Heart right ventricle (tissue), 16 donors: ENCODE results near the gene XKR7. TPM values are rescaled to one million over a fixed set of nuclear protein-coding genes. Genes with fewer than 3 reads are reported as not detected.

Experiments used
- ATAC-seq, 8 donors: fragments of 200-7000 bp; cut with Tn5 transposase; one replicate each; pipeline ENCODE4 v1.9.1; 2020; ENCODE audit warnings: mild to moderate bottlenecking in 8 of 8, moderate library complexity in 8 of 8, moderate number of reproducible peaks in 1 of 8
- DNase-seq, 2 donors: peaks; one replicate each; pipeline ENCODE4 v3.0.0-alpha.2; 2020
- H3K27ac ChIP-seq, 10 donors: fragments of 200-600 bp; sonication (generic) in 2 of 10; one replicate each; pipeline versions ENCODE4 v1.5.0 to v1.8.0; 2020 to 2022; ENCODE audit warnings: mild to moderate bottlenecking in 3 of 10
- H3K27me3 ChIP-seq, 7 donors: fragments of 200-600 bp; one replicate each; pipeline ENCODE4 v1.8.0; 2021 to 2022; ENCODE audit warnings: mild to moderate bottlenecking in 2 of 7
- H3K36me3 ChIP-seq, 9 donors: fragments of 200-600 bp; sonication (generic) in 1 of 9; one replicate each; pipeline versions ENCODE4 v1.5.0 to v1.8.0; 2020 to 2022; ENCODE audit warnings: mild to moderate bottlenecking in 2 of 9
- H3K4me1 ChIP-seq, 9 donors: fragments of 200-600 bp; sonication (generic) in 1 of 9; one replicate each; pipeline versions ENCODE4 v1.5.0 to v1.8.0; 2020 to 2022; ENCODE audit warnings: mild to moderate bottlenecking in 4 of 9
- H3K4me3 ChIP-seq, 10 donors: fragments of 200-600 bp; sonication (generic) in 2 of 10; one replicate each; pipeline versions ENCODE4 v1.5.0 to v1.8.0; 2020 to 2022; ENCODE audit warnings: mild to moderate bottlenecking in 7 of 10, moderate library complexity in 2 of 10
- H3K9me3 ChIP-seq, 11 donors: fragments of 200-600 bp in 10 of 11; sonication (generic) in 2 of 11; one replicate each; pipeline versions ENCODE4 v1.5.0 to v1.8.0; 2013 to 2022; ENCODE audit warnings: mild to moderate bottlenecking in 2 of 11, control low read depth in 1 of 11, moderate library complexity in 1 of 11
- WGBS, 2 donors: extraction: QIAGEN DNeasy Blood & Tissue Kit; methylation state at CpG; one replicate each; pipeline ENCODE4 v1.1.7; 2013; ENCODE audit warnings: inconsistent platforms in 1 of 2; 5-methylcytosine and 5-hydroxymethylcytosine counted together
- intact Hi-C, 10 donors: fragments of 100-400 bp; cut with DNase I; formaldehyde crosslinking; loops; one replicate each; pipeline versions ENCODE4 v1.11.1 to v1.14.2; 2022
- polyA plus RNA-seq, 2 donors: library from polyadenylated mRNA; stranded (reverse); fragments of 200-250 nt; gene quantifications; one replicate each; pipeline ENCODE4 v1.2.3, GENCODE V29; 2013
- total RNA-seq, 10 donors: library from RNA; stranded (reverse); fragmentation: NEBNext Ultra II Directional in 3 of 10; extraction: Animal tissue kit (Norgen Biotek cat#: 25700) in 3 of 10; gene quantifications; one replicate each; pipeline versions ENCODE4 v1.2.1 to v1.2.4, GENCODE V29; 2021 to 2023
- TF ChIP-seq, protein P1 (sequence below), 9 donors: fragments of 200-600 bp; sonication (generic) in 2 of 9; IDR thresholded peaks; one replicate each; pipeline versions ENCODE4 v1.5.0 to v1.8.0; 2021 to 2022; ENCODE audit warnings: antibody characterized with exemption in 9 of 9, mild to moderate bottlenecking in 5 of 9, moderate library complexity in 1 of 9
- donor health status: Arrhythmogenic right ventricular cardiomyopathy.
- donor health status: ischemic (EF 13 %, LVEDD 7.1; RV severe dilation, severe dysfunction).
- donor health status: healthy with polysubstance abuse.
- donor health status: DM: no; HTN: yes; CAD: no.
- donor health status: DM: no; HTN: no; CAD: no.
- donor health status: ischemic (EF 25% LVEDD 6.9; RV normal size, moderate dysfunction).
- donor health status: ischemic (EF 25% LVEDD 5.7; RV mildly dilated, moderate dysfunction).
- donor health status: healthy.
- donor health status: DM: yes; HTN: yes; CAD: no.
- donor health status: Ischemic cardiomyopathy.
- donor health status: ischemic (EF 35%, LVEDD 5.7; RV mildly dilated, moderate dysfunction).
- donor health status: nonischemic (EF 11% LVEDD 7.7; RV severe dilation, severe dysfunction).
- donor health status: DM: yes; HTN: yes; CAD: no.
- donor health status: PGD.
- donor health status: ischemic (EF 29% LVEDD 5.4; RV normal size, mild dysfunction).
- donor health status: nonischemic (EF 23%, LVEDD 6.1; RV moderate dilation, normal function).

Gene XKR7
- total and polyA plus RNA-seq, 12 donors, result not detected

- Histone ChIP-seq H3K9me3 (no peaks in the 10 kb centered on the region), H3K4me3 (no peak overlapping the region), H3K27ac (no peak overlapping the region), H3K36me3 (no peaks in the 10 kb centered on the region), H3K27me3 (peaks cover 0 to 15% (median 5%) of the 10 kb centered on the region in 7 donors), H3K4me1 (no peaks in the 10 kb centered on the region)
- 48 to 51% methylated on average over 11 to 13 of the region's 13 CpGs for WGBS, 2 donors
- intact Hi-C loops, result no loop called here
- no peak for DNase-seq
- TF ChIP-seq, protein P1, sequence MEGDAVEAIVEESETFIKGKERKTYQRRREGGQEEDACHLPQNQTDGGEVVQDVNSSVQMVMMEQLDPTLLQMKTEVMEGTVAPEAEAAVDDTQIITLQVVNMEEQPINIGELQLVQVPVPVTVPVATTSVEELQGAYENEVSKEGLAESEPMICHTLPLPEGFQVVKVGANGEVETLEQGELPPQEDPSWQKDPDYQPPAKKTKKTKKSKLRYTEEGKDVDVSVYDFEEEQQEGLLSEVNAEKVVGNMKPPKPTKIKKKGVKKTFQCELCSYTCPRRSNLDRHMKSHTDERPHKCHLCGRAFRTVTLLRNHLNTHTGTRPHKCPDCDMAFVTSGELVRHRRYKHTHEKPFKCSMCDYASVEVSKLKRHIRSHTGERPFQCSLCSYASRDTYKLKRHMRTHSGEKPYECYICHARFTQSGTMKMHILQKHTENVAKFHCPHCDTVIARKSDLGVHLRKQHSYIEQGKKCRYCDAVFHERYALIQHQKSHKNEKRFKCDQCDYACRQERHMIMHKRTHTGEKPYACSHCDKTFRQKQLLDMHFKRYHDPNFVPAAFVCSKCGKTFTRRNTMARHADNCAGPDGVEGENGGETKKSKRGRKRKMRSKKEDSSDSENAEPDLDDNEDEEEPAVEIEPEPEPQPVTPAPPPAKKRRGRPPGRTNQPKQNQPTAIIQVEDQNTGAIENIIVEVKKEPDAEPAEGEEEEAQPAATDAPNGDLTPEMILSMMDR (IDR thresholded peaks at IDR 0.05), result no peak
- no peak for ATAC-seq
Observed at GRCh38 chr20:31923388-31924331, 44.3 kb upstream of the XKR7 start.

GRCh38 chr20:31924561-31924960 lies 43.4 kb upstream of the XKR7 start:
- intact Hi-C loops, result no loop called here
- Histone ChIP-seq H3K9me3 (no peaks in the 10 kb centered on the region), H3K36me3 (no peaks in the 10 kb centered on the region), H3K4me1 (no peaks in the 10 kb centered on the region), H3K27me3 (peaks cover 0 to 11% (median 5%) of the 10 kb centered on the region in 7 donors), H3K4me3 (no peak overlapping the region), H3K27ac (no peak overlapping the region)
- ATAC-seq (no peak), DNase-seq (no peak)
- TF ChIP-seq, protein P1 (IDR thresholded peaks at IDR 0.05), result no peak
- 90 to 94% methylated on average over 8 of the region's 8 CpGs for WGBS, 2 donors

DNA sequence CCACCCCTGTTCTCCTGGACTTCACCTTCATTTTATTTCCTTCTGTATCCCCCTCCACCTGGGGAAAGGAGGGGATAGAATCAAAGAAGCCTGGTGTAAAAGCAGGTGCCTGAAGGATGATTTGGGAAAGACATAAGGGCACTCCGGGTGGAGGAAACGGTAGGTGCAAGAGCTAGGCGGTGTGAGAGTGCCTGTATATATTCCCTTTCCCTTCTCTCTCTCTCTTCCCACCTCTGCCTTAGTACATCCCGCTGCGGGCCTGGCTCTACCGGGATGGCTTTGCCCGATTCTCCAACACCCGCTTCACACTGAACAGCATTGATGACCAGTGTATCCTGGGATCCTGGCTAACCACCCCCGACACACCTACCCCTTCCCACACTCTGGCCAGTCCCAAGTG lies 42.3 kb upstream of the XKR7 start:
- WGBS, 2 donors, result 62 to 69% methylated on average over 9 of the region's 9 CpGs
- no peak for ATAC-seq
- Histone ChIP-seq H3K27ac (no peak overlapping the region), H3K4me3 (no peak overlapping the region), H3K4me1 (no peaks in the 10 kb centered on the region), H3K27me3 (peaks cover 0 to 7% (median 3%) of the 10 kb centered on the region in 7 donors), H3K36me3 (no peaks in the 10 kb centered on the region), H3K9me3 (no peaks in the 10 kb centered on the region)
- TF ChIP-seq, protein P1 (IDR thresholded peaks at IDR 0.05), result no peak
- intact Hi-C loops, result no loop called here
- no peak for DNase-seq

DNA sequence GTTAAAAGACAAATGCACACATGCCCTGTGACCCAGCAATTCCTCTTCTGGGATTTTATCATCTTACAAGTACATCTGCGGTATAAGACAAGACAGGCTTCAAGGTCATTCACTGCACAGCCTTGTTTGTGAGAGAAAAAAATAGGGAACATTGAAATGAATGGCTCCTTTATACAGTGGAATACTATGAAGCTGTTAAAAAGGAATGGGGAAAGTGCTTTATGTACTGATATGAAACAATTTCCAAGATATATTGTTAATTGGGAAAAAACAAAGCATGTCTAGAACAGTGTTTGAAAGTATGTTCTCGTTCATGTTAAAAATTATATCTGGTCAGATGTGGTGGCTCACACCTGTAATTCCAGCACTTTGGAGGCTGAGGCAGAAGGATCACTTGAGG lies 41.5 kb upstream of the XKR7 start:
- Histone ChIP-seq H3K4me3 (no peak overlapping the region), H3K36me3 (no peaks in the 10 kb centered on the region), H3K27ac (no peak overlapping the region), H3K9me3 (no peaks in the 10 kb centered on the region), H3K4me1 (no peaks in the 10 kb centered on the region), H3K27me3 (peaks cover 0 to 6% (median 0%) of the 10 kb centered on the region in 7 donors)
- no peak for ATAC-seq
- 86 to 92% methylated on average over 2 of the region's 2 CpGs for WGBS, 2 donors
- intact Hi-C loops, result no loop called here
- TF ChIP-seq, protein P1 (IDR thresholded peaks at IDR 0.05), result no peak
- DNase-seq, result no peak
